ENCODE results near the gene TRIM8.
A peak's percentile ranks its signal among the peaks of the same experiment; 100 is the strongest.

TRIM8 gene

GRCh38 chr10:102648889-102649796 is 4.9 kb downstream of the TRIM8 start:
- H3K4me3 Mint-ChIP-seq = peak overlapping the region; percentile 95
- peaks cover 25% of the 10 kb centered on the region for H3K36me3 Mint-ChIP-seq (ENCODE audit: low read depth)
- peak overlapping the region; percentile 64 for H3K27ac Mint-ChIP-seq
- no peaks in the 10 kb centered on the region for H3K9me3 Mint-ChIP-seq
- peaks cover 61% of the 10 kb centered on the region for H3K4me1 Mint-ChIP-seq (ENCODE audit: low read depth)
- no peaks in the 10 kb centered on the region for H3K27me3 Mint-ChIP-seq (ENCODE audit: low read depth)

DNA sequence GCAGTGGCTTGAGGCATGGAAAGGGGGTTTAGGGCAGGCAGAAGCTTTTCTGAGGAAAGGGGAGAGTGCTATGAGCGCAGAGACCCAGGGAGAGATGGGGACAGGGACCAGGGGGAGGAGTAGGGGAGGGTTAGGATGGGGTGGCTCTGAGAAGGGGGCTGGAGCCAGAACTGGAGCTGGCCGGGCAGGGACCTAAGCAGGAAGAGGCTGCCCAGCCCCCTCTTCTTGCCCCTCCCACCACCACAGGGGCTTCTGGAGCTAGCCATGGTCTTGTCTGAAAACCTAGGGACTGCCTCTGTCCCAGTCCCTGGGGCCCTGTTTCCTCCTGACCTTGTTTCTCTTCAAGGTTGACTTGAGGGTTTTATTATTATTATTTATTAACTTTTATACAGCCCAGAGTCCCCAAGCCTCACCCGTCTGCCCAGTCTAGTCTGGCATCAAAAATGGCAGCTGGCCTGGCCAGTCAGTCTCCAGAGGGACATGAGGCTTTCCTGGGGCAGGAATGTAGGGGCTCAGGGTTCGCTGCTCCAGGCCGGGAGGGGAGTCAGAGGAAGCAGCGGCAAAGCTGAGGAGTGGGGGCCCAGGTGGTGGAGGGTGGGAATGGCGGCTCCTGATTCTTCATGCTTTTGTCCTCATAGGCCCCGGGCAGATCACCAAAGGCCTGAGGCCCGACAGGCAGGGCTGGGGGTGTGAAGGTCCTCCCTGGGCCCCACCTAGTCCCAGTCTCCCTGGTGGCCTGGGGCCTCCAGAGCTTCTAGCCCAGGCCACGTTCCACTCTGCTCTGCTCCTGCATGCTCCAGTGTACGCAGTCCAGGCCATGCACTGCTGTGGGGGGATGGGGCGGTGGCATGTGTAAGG is 5.7 kb downstream of the TRIM8 start:
- Mint-ChIP-seq H3K9me3 (no peaks in the 10 kb centered on the region), H3K36me3 (ENCODE audit: low read depth) (peaks cover 23% of the 10 kb centered on the region), H3K4me3 (peak overlapping the region; percentile 3), H3K27me3 (ENCODE audit: low read depth) (no peaks in the 10 kb centered on the region), H3K27ac (peak overlapping the region; percentile 58), H3K4me1 (ENCODE audit: low read depth) (peaks cover 61% of the 10 kb centered on the region)

DNA sequence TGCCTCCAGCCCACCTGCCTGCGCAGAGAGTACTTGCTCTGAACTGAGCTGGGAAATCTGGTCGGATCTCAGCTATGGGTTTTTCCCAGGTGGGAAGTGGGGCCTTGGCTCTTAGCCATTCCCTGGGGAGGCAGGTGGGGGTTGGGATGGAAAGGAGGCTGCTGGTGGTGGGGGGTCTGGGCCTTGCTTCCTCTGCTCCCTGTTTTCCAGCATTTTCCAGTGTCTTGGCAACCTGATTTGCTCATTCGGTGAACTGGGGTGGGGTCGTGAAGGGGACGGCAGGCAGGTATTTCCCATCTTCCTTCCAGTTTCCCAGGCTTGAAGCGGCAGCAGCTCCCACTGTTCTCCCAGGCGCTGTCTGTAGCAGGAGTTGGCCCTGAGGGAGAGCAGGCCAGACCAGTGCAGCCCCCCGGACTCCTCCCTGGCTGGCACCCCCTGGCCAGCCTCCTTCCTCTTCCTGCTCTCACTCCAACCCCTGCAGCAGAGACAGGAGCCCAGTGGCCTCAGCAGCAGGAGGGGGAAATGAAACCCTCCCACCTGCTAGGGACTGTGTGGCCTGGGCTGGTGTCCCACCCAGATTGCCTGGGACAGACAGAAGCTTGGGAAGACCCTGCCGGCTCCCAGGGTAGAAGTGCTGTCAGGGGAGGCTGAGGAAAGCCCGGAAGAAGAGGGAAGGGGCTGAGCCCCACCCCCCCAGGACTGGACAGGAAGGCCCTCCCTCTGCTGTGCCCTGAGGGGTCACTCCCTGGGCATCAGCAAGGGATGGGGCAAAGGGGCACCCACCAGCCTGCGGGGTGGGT is 6.6 kb downstream of the TRIM8 start:
- Mint-ChIP-seq H3K4me1 (ENCODE audit: low read depth) (peaks cover 63% of the 10 kb centered on the region), H3K27ac (peak overlapping the region; percentile 94), H3K9me3 (no peaks in the 10 kb centered on the region), H3K4me3 (no peak overlapping the region), H3K27me3 (ENCODE audit: low read depth) (no peaks in the 10 kb centered on the region), H3K36me3 (ENCODE audit: low read depth) (peaks cover 24% of the 10 kb centered on the region)

- H3K4me1 Mint-ChIP-seq (ENCODE audit: low read depth) = peaks cover 58% of the 10 kb centered on the region
- no peaks in the 10 kb centered on the region for H3K9me3 Mint-ChIP-seq
- peak overlapping the region; percentile 94 for H3K27ac Mint-ChIP-seq
- H3K27me3 Mint-ChIP-seq (ENCODE audit: low read depth) = no peaks in the 10 kb centered on the region
- H3K36me3 Mint-ChIP-seq (ENCODE audit: low read depth) = peaks cover 22% of the 10 kb centered on the region
- H3K4me3 Mint-ChIP-seq = peak overlapping the region; percentile 79
Observed at GRCh38 chr10:102651455-102652169, 7.3 kb downstream of the TRIM8 start.

DNA sequence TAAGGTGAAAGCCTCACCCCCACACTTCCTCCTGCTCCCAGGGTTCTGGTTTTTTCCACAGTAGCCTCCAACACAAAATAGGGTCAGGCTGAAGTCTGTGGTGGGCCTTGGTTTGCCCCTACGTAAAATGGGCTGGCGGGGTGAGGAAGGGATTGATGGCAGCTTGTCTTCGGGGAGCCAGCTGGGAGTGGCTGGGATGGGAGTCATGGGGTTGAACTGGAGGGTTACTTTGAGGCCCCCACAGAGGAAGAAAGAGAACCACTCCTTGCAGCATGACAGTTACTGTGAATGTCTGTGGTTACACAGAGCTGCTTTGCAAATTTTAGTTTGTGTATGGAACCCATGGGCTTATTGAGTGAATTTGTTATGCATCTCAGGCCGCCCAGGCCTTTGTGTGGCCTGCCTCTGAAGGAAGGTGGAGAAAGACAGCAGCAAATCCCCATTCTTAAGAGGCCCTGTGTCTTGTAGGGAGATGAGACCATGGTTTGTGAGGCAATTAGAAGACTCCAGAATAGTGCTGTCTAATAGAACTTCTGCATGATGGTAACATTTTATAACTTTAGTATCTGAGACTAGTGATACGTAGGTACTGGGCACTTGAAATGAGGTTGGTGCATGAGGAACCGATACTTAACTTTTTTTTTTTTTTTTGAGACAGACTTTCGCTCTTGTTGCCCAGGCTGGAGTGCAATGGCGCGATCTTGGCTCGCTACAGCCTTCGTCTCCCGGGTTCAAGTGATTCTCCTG is 8.1 kb downstream of the TRIM8 start:
- Mint-ChIP-seq H3K9me3 (no peaks in the 10 kb centered on the region), H3K27ac (peak overlapping the region; percentile 94), H3K4me1 (ENCODE audit: low read depth) (peaks cover 55% of the 10 kb centered on the region), H3K4me3 (peak overlapping the region; percentile 79), H3K27me3 (ENCODE audit: low read depth) (no peaks in the 10 kb centered on the region), H3K36me3 (ENCODE audit: low read depth) (peaks cover 23% of the 10 kb centered on the region)

GRCh38 chr10:102653060-102653459 is 8.8 kb downstream of the TRIM8 start:
- H3K9me3 Mint-ChIP-seq = no peaks in the 10 kb centered on the region
- peaks cover 50% of the 10 kb centered on the region for H3K4me1 Mint-ChIP-seq (ENCODE audit: low read depth)
- peak overlapping the region; percentile 94 for H3K27ac Mint-ChIP-seq
- peaks cover 25% of the 10 kb centered on the region for H3K36me3 Mint-ChIP-seq (ENCODE audit: low read depth)
- no peaks in the 10 kb centered on the region for H3K27me3 Mint-ChIP-seq (ENCODE audit: low read depth)
- H3K4me3 Mint-ChIP-seq = peak overlapping the region; percentile 39

- peaks cover 26% of the 10 kb centered on the region for H3K36me3 Mint-ChIP-seq (ENCODE audit: low read depth)
- H3K4me3 Mint-ChIP-seq = no peak overlapping the region
- H3K27ac Mint-ChIP-seq = no peak overlapping the region
- no peaks in the 10 kb centered on the region for H3K27me3 Mint-ChIP-seq (ENCODE audit: low read depth)
- no peaks in the 10 kb centered on the region for H3K9me3 Mint-ChIP-seq
- H3K4me1 Mint-ChIP-seq (ENCODE audit: low read depth) = peaks cover 45% of the 10 kb centered on the region
Observed at GRCh38 chr10:102654566-102654965, 10.3 kb downstream of the TRIM8 start.

DNA sequence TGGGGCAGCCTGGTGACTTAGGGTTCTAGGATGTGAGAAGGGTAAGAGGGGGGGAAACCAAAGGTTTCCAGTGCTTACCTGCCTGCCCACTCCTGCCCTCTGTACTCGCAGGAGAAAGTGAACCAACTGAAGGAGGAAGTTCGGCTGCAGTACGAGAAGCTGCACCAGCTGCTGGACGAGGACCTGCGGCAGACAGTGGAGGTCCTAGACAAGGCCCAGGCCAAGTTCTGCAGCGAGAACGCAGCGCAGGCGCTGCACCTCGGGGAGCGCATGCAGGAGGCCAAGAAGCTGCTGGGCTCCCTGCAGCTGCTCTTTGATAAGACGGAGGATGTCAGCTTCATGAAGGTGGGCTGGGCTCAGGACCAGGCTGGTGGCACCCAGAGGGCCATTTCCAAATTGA is 10.7 kb downstream of the TRIM8 start:
- no peaks in the 10 kb centered on the region for H3K27me3 Mint-ChIP-seq (ENCODE audit: low read depth)
- no peak overlapping the region for H3K4me3 Mint-ChIP-seq
- H3K9me3 Mint-ChIP-seq = no peaks in the 10 kb centered on the region
- H3K36me3 Mint-ChIP-seq (ENCODE audit: low read depth) = peaks cover 26% of the 10 kb centered on the region
- H3K27ac Mint-ChIP-seq = no peak overlapping the region
- H3K4me1 Mint-ChIP-seq (ENCODE audit: low read depth) = peaks cover 44% of the 10 kb centered on the region

DNA sequence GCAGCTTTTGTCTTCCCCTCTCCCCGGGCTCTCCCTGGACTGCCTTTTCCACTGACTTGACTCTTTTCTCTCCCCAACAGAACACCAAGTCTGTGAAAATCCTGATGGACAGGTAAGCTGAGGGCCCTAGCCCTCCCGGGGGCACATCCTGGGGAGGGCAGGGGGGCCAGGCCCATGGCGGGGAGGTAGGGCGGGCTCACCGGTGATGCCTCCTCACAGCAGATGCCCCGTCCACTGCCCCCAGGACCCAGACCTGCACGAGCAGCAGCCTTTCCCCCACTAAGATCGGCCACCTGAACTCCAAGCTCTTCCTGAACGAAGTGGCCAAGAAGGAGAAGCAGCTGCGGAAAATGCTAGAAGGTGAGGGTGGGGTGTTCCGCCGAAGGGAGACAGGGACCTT is 11.7 kb downstream of the TRIM8 start:
- H3K4me1 Mint-ChIP-seq (ENCODE audit: low read depth) = peaks cover 44% of the 10 kb centered on the region
- H3K27me3 Mint-ChIP-seq (ENCODE audit: low read depth) = no peaks in the 10 kb centered on the region
- peaks cover 26% of the 10 kb centered on the region for H3K36me3 Mint-ChIP-seq (ENCODE audit: low read depth)
- no peak overlapping the region for H3K27ac Mint-ChIP-seq
- no peaks in the 10 kb centered on the region for H3K9me3 Mint-ChIP-seq
- H3K4me3 Mint-ChIP-seq = no peak overlapping the region

- Mint-ChIP-seq H3K36me3 (ENCODE audit: low read depth) (peaks cover 26% of the 10 kb centered on the region), H3K9me3 (no peaks in the 10 kb centered on the region), H3K27ac (no peak overlapping the region), H3K27me3 (ENCODE audit: low read depth) (no peaks in the 10 kb centered on the region), H3K4me3 (no peak overlapping the region), H3K4me1 (ENCODE audit: low read depth) (peaks cover 42% of the 10 kb centered on the region)
Observed at GRCh38 chr10:102656791-102657371, 12.6 kb downstream of the TRIM8 start.

- Mint-ChIP-seq H3K4me3 (no peak overlapping the region), H3K27me3 (ENCODE audit: low read depth) (no peaks in the 10 kb centered on the region), H3K9me3 (no peaks in the 10 kb centered on the region), H3K27ac (no peak overlapping the region), H3K4me1 (ENCODE audit: low read depth) (peaks cover 38% of the 10 kb centered on the region), H3K36me3 (ENCODE audit: low read depth) (peaks cover 22% of the 10 kb centered on the region)
Observed at GRCh38 chr10:102657451-102657850, 13.2 kb downstream of the TRIM8 start.

- Mint-ChIP-seq H3K4me1 (ENCODE audit: low read depth) (peaks cover 32% of the 10 kb centered on the region), H3K9me3 (no peaks in the 10 kb centered on the region), H3K27ac (peak overlapping the region; percentile 73), H3K36me3 (ENCODE audit: low read depth) (peaks cover 19% of the 10 kb centered on the region), H3K4me3 (no peak overlapping the region), H3K27me3 (ENCODE audit: low read depth) (no peaks in the 10 kb centered on the region)
Observed at GRCh38 chr10:102657984-102658724, 13.9 kb downstream of the TRIM8 start.
